AG04450 (cell line): ENCODE results near the gene PCDHA4. TPM values are rescaled to one million over a fixed set of nuclear protein-coding genes. Genes with fewer than 3 reads are reported as not detected.

Experiments
- CTCF ChIA-PET: fragments of 300-600, 350-600 bp; formaldehyde crosslinking; extraction: SDS; loops from one replicate; lab custom pipeline; 2022; ENCODE audit warnings: antibody characterized with exemption, inconsistent platforms; lab: Charles Lee
- POLR2A ChIA-PET: fragments of 350-600 bp; formaldehyde crosslinking; extraction: SDS; loops from one replicate; lab custom pipeline; 2021; ENCODE audit warnings: antibody characterized with exemption, inconsistent platforms; lab: Yijun Ruan, JAX
- DNase-seq: peaks from one replicate; pipeline ENCODE4 v3.0.0-alpha.2; 2011; ENCODE audit warnings: low read depth, low spot score
- H3K27ac ChIP-seq: one replicate; pipeline ENCODE4 v1.5.1; 2012; ENCODE audit warnings: low read depth, low read length, control low read depth
- H3K27me3 ChIP-seq: one replicate; pipeline ENCODE4 v1.6.0; 2012; ENCODE audit warnings: low read length; ENCODE audit not compliant: control insufficient read depth, insufficient read depth
- H3K4me3 ChIP-seq: 2 replicates; pipeline ENCODE4 v1.5.1; 2011; ENCODE audit warnings: mild to moderate bottlenecking, low read depth, low read length, control low read depth
- H3K9me3 ChIP-seq: 2 replicates; pipeline ENCODE4 v1.5.1; 2012; ENCODE audit warnings: low read length; ENCODE audit not compliant: control insufficient read depth, insufficient read depth
- polyA minus RNA-seq: library from RNA; depleted of rRNA, polyadenylated mRNA; stranded (reverse); fragments of >200 nt; gene quantifications from 2 replicates; pipeline ENCODE4 v1.2.3, GENCODE V29; 2011; rRNA and poly(A)+ RNA removed
- polyA plus RNA-seq: library from polyadenylated mRNA; depleted of rRNA; stranded (reverse); fragments of >200 nt; gene quantifications from 2 replicates; pipeline ENCODE4 v1.2.3, GENCODE V29; 2011; rRNA removed
- TF ChIP-seq, protein P1 (sequence below): IDR thresholded peaks from 2 replicates; pipeline ENCODE4 v1.5.1; 2011; ENCODE audit warnings: low read depth, low read length, control low read depth, inconsistent platforms

PCDHA4 gene
- polyA plus RNA-seq = not detected in 2 replicates
- 0.23 and 0.35 TPM in 2 replicates for polyA minus RNA-seq

DNA sequence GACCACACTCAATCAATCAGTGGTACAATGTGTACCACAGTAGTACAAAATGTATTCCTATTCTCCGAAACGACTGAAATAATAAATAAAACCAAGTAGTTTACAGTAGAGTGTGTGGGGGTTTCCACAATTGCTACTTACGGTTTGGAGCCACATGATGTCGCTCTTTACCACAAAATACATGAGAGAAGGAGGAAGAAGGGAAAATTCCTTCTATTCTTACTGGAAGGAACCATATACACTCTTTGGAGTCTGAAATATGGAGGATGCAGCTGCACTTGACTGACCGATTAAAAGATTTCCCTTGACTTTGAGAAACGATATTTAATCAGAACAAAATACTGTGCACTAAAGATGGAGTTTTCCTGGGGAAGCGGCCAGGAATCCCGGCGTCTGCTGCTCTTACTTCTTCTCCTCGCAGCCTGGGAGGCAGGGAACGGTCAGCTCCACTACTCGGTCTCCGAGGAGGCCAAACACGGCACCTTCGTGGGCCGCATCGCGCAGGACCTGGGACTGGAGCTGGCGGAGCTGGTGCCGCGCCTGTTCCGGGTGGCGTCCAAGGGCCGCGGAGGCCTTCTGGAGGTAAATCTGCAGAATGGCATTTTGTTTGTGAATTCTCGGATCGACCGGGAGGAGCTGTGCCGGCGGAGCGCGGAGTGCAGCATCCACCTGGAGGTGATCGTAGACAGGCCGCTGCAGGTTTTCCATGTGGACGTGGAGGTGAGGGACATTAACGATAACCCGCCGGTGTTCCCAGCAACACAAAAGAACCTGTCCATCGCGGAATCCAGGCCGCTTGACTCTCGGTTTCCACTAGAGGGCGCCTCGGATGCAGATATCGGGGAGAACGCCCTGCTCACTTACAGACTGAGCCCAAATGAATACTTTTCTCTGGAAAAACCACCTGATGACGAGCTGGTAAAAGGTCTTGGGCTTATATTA is at the start of gene PCDHA4:
Gene PCDHA4 (plus strand): TSS at position 235 of the 942 bp plus-strand sequence.
- Histone ChIP-seq H3K9me3 (peaks cover 36% of the 10 kb centered on the region), H3K27me3 (no peaks in the 10 kb centered on the region), H3K27ac (no peak within 1 kb of the TSS), H3K4me3 (no peak within 1 kb of the TSS)
- ChIA-PET POLR2A (no interaction called here), CTCF (no interaction called here)
- no peak for DNase-seq
- TF ChIP-seq, protein P1, sequence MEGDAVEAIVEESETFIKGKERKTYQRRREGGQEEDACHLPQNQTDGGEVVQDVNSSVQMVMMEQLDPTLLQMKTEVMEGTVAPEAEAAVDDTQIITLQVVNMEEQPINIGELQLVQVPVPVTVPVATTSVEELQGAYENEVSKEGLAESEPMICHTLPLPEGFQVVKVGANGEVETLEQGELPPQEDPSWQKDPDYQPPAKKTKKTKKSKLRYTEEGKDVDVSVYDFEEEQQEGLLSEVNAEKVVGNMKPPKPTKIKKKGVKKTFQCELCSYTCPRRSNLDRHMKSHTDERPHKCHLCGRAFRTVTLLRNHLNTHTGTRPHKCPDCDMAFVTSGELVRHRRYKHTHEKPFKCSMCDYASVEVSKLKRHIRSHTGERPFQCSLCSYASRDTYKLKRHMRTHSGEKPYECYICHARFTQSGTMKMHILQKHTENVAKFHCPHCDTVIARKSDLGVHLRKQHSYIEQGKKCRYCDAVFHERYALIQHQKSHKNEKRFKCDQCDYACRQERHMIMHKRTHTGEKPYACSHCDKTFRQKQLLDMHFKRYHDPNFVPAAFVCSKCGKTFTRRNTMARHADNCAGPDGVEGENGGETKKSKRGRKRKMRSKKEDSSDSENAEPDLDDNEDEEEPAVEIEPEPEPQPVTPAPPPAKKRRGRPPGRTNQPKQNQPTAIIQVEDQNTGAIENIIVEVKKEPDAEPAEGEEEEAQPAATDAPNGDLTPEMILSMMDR = 0 out of 2 replicates have a peak, but pooled peaks have one; percentile 13

DNA sequence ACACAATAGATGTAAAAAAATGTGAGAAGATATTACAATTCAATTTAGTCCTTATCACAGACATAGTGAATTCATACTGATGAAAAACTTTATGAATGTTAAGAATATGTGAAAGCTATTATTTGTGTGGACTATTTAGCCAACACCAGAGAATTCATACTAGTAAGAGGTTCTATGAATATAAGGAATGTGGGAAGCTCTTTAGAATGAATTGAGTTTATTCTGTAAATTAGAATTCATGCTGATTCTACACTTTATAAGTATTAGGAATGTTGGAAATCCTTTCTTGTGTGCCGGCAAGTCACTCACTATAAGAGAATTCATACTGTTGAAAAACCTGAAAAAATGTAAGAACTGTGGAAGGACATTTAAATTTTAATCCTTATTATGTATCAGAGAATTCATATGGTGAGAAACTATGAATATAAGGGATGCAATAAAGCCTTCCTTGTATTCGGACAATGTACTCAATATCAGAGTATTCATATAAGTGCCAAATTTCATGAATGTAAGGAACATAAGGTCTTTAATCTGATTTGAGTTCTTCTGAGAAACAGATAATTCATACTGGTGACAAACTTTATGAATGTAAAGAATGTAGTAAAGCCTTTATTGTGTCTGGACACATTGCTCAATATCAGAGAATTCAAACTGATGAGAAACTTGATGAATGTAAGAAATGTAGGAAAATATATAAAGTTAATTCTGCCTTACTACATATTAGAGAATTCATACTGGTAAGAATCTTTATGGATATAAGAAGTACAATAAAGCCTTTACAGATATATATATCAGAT is 42.5 kb upstream of the PCDHA4 start:
- ChIA-PET CTCF (no interaction called here), POLR2A (no interaction called here)
- H3K27ac ChIP-seq = no peak overlapping the region
- H3K4me3 ChIP-seq = no peak overlapping the region
- no peak for DNase-seq
- TF ChIP-seq, protein P1 = no peak
- peaks cover 35% of the 10 kb centered on the region for H3K9me3 ChIP-seq
- H3K27me3 ChIP-seq = no peaks in the 10 kb centered on the region

DNA sequence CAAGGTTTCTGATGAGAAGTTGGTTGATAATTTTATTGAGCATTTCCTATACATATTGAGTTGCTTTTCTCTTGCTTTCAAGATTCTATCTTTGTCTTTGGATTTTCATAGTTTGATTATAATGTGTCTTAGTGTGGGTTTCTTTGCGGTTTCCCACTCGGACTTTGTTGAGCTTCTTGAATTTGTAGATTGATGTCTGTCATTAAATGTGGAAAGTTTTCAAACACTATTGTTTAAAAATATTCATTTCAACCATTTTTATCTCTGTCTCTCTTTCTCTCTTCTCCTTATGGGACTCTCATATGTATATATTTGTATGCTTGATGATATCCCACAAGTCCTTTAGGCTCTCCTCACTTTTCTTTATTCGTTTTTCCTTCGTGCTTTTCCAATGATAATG is 39.4 kb upstream of the PCDHA4 start:
- no peaks in the 10 kb centered on the region for H3K27me3 ChIP-seq
- DNase-seq = no peak
- ChIA-PET CTCF (no interaction called here), POLR2A (no interaction called here)
- no peak overlapping the region for H3K4me3 ChIP-seq
- peaks cover 30% of the 10 kb centered on the region for H3K9me3 ChIP-seq
- H3K27ac ChIP-seq = no peak overlapping the region
- TF ChIP-seq, protein P1 = no peak

DNA sequence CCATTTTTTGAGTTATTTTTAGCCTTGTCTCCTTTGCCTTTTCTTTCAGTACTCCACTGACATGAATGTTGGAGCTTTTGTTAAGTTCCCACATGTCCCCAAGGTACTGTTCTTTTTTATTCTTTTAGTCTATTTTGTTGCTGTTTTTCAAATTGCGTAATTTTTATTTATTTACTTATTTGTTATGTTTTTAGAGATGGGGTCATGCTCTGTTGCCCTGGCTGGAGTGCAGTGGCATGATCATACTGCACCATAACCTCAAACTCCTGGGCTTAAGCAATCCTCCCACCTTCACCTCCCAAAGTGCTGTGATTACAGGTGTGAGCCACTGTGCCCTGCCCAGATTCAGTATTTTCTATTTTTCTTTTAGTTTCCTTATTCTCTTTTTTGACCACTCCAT is 26.4 kb upstream of the PCDHA4 start:
- CTCF ChIA-PET = no interaction called here
- POLR2A ChIA-PET = no interaction called here
- no peak for DNase-seq
- Histone ChIP-seq H3K27ac (no peak overlapping the region), H3K4me3 (no peak overlapping the region), H3K27me3 (no peaks in the 10 kb centered on the region), H3K9me3 (peaks cover 33% of the 10 kb centered on the region)
- TF ChIP-seq, protein P1 = no peak
